ENCODE results near the gene MVB12B. TPM values are rescaled to one million over a fixed set of nuclear protein-coding genes. Genes with fewer than 3 reads are reported as not detected.

Gene MVB12B
- total RNA-seq, 1 donor from 2014 or later = 47.5 TPM

- H3K27me3 ChIP-seq = no peaks in the 10 kb centered on the region
- no peak for TF ChIP-seq CTCF (IDR thresholded peaks at IDR 0.05)
- ATAC-seq (peak; percentile 82), DNase-seq (no peak)
- intact Hi-C loops (cut with DNase I) = no loop called here
- peaks cover 20% of the 10 kb centered on the region for H3K36me3 ChIP-seq
- no peaks in the 10 kb centered on the region for H3K9me3 ChIP-seq
- H3K4me3 ChIP-seq = no peak overlapping the region
- H3K27ac ChIP-seq = no peak overlapping the region
- H3K4me1 ChIP-seq = peaks cover 9% of the 10 kb centered on the region
These were observed 102.0 kb downstream of the MVB12B start for GRCh38 chr9:126428534-126429175.

- intact Hi-C loops (cut with DNase I) = no loop called here
- no peak overlapping the region for H3K27ac ChIP-seq
- DNase-seq (no peak), ATAC-seq (no peak)
- H3K9me3 ChIP-seq = no peaks in the 10 kb centered on the region
- H3K27me3 ChIP-seq = no peaks in the 10 kb centered on the region
- TF ChIP-seq CTCF (IDR thresholded peaks at IDR 0.05) = no peak
- no peak overlapping the region for H3K4me3 ChIP-seq
- peaks cover 15% of the 10 kb centered on the region for H3K36me3 ChIP-seq
- peaks cover 4% of the 10 kb centered on the region for H3K4me1 ChIP-seq
These were observed 102.6 kb downstream of the MVB12B start for GRCh38 chr9:126429190-126429589.

- H3K36me3 ChIP-seq = peaks cover 6% of the 10 kb centered on the region
- no peak for ATAC-seq
- H3K4me1 ChIP-seq = peaks cover 3% of the 10 kb centered on the region
- TF ChIP-seq CTCF (IDR thresholded peaks at IDR 0.05) = no peak
- intact Hi-C loops (cut with DNase I) = no loop called here
- no peak for DNase-seq
- H3K9me3 ChIP-seq = no peaks in the 10 kb centered on the region
- no peaks in the 10 kb centered on the region for H3K27me3 ChIP-seq
- no peak overlapping the region for H3K4me3 ChIP-seq
- no peak overlapping the region for H3K27ac ChIP-seq
These were observed 103.5 kb downstream of the MVB12B start for GRCh38 chr9:126430124-126430523.

- intact Hi-C loops (cut with DNase I) = no loop called here
- Histone ChIP-seq H3K9me3 (no peaks in the 10 kb centered on the region), H3K4me3 (no peak overlapping the region), H3K4me1 (peaks cover 3% of the 10 kb centered on the region), H3K27ac (no peak overlapping the region), H3K27me3 (no peaks in the 10 kb centered on the region), H3K36me3 (peaks cover 6% of the 10 kb centered on the region)
- ATAC-seq (no peak), DNase-seq (no peak)
- no peak for TF ChIP-seq CTCF (IDR thresholded peaks at IDR 0.05)
These were observed 104.6 kb downstream of the MVB12B start for GRCh38 chr9:126431077-126431742.

- no peak for TF ChIP-seq CTCF (IDR thresholded peaks at IDR 0.05)
- Histone ChIP-seq H3K36me3 (peaks cover 6% of the 10 kb centered on the region), H3K9me3 (no peaks in the 10 kb centered on the region), H3K27ac (no peak overlapping the region), H3K4me3 (no peak overlapping the region), H3K4me1 (peaks cover 3% of the 10 kb centered on the region), H3K27me3 (no peaks in the 10 kb centered on the region)
- ATAC-seq = no peak
- no peak for DNase-seq
- intact Hi-C loops (cut with DNase I) = no loop called here
These were observed 106.0 kb downstream of the MVB12B start for GRCh38 chr9:126432659-126433058.
